ENCODE measurements around the gene ERP44.

DNA sequence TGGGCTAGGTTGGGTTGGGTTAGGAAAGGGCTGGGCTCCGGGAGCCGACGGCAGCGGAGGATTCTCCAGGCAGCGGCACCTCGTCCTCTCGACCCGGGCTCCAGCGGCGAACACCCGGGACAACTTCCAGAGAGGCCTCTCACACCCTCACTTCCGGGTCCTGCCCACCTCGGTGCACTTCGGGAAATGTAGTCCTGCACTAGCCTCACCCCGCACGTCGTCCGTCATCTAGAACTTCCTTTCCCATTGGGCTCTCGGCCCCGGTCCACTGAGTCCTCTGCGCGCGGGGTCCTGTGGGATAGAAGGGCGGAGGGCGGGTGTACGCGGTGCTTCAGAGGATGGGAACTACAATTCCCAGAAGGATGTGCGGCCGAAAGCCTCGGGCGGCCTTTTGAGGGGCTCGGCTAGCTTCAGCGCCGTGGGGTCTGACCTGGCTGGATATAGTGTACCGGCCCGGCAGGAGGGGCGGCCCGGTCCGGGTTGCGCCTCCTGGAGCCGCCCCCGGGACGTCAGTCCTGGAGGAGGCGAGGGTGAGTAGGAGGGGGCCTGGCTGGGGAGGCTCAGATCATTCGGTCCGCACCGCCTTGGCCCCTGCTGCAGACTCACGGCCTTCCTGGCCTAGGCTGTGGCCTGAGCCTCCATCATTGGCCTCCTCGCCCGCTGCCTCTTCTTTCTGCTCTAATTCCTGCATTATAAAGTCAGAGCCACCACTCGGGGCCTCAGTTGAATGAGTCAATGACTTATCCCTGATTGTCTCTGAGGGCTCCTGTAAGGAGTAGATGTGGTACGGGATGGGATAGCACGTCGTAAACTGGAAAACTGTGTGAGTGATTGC is at the start of gene ERP44, which contains the start of gene INVS:
- TF ChIP-seq, protein P1, sequence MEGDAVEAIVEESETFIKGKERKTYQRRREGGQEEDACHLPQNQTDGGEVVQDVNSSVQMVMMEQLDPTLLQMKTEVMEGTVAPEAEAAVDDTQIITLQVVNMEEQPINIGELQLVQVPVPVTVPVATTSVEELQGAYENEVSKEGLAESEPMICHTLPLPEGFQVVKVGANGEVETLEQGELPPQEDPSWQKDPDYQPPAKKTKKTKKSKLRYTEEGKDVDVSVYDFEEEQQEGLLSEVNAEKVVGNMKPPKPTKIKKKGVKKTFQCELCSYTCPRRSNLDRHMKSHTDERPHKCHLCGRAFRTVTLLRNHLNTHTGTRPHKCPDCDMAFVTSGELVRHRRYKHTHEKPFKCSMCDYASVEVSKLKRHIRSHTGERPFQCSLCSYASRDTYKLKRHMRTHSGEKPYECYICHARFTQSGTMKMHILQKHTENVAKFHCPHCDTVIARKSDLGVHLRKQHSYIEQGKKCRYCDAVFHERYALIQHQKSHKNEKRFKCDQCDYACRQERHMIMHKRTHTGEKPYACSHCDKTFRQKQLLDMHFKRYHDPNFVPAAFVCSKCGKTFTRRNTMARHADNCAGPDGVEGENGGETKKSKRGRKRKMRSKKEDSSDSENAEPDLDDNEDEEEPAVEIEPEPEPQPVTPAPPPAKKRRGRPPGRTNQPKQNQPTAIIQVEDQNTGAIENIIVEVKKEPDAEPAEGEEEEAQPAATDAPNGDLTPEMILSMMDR (IDR thresholded peaks at IDR 0.05) = no peak
- TF ChIP-seq POLR2A (IDR thresholded peaks at IDR 0.05) = peak in 1 of 2 donors; percentile 22

Measured in lower leg skin (tissue), 3 donors.